Activated T-helper 9 cell treated with anti-CD3 and anti-CD28 coated beads, Interleukin-2, amount 50 U/mL, for 16 hours (primary cell): ENCODE data around the gene TYRO3.
"Not testable (repeated sequence)": the region's sequence is repeated elsewhere in the genome, so short reads cannot be mapped to it uniquely, and the experiment has no call there.

Experiments used
- DNase-seq: peaks from one replicate; pipeline ENCODE4 v3.0.0-alpha.2; 2020; ENCODE audit warnings: low read depth

TYRO3 gene

DNA sequence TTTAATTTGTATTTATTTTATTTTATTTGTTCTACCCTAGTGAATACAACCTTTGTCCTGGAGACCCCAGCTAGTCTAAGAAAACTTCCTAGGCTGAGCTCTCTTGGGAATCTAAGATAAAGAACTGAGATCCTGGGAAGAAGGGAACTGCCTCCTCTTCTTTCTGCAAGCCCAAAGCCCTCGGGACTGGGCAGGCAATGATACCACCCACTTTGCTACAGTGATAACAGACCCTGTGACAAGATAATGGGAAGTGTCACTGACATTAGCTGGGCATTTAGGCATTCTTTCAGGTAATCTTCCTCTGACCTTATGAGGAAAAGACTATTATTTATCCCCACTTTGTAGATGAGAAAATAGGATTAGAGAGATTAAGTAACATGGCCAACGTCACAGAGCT is 15.1 kb downstream of the TYRO3 start:
- DNase-seq, result no peak

GRCh38 chr15:41575282-41575681 is 16.3 kb downstream of the TYRO3 start:
- no peak for DNase-seq

GRCh38 chr15:41577863-41578735 is 19.1 kb downstream of the TYRO3 start:
- DNase-seq, result no peak

DNA sequence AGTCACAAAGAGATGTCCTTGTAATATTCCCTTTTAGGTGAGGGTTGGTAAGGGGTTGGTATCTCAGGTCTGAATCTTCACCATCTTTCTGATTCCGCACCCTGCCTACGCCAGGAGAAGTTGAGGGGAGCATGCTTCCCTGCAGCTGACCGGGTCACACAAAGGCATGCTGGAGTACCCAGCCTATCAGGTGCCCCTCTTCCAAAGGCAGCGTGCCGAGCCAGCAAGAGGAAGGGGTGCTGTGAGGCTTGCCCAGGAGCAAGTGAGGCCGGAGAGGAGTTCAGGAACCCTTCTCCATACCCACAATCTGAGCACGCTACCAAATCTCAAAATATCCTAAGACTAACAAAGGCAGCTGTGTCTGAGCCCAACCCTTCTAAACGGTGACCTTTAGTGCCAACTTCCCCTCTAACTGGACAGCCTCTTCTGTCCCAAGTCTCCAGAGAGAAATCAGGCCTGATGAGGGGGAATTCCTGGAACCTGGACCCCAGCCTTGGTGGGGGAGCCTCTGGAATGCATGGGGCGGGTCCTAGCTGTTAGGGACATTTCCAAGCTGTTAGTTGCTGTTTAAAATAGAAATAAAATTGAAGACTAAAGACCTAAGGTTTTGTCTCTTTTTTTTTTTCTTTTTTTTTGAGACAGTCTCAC is 19.8 kb downstream of the TYRO3 start:
- no peak for DNase-seq

GRCh38 chr15:41581110-41581509 is 22.1 kb downstream of the TYRO3 start:
- no peak for DNase-seq

GRCh38 chr15:41583795-41584194 is 24.8 kb downstream of the TYRO3 start:
- DNase-seq, result no peak

- no peak for DNase-seq
Observed at GRCh38 chr15:41584636-41585126, 25.7 kb downstream of the TYRO3 start.

- DNase-seq, result peak; percentile 23
Observed at GRCh38 chr15:41585127-41586047, 26.4 kb downstream of the TYRO3 start.

DNA sequence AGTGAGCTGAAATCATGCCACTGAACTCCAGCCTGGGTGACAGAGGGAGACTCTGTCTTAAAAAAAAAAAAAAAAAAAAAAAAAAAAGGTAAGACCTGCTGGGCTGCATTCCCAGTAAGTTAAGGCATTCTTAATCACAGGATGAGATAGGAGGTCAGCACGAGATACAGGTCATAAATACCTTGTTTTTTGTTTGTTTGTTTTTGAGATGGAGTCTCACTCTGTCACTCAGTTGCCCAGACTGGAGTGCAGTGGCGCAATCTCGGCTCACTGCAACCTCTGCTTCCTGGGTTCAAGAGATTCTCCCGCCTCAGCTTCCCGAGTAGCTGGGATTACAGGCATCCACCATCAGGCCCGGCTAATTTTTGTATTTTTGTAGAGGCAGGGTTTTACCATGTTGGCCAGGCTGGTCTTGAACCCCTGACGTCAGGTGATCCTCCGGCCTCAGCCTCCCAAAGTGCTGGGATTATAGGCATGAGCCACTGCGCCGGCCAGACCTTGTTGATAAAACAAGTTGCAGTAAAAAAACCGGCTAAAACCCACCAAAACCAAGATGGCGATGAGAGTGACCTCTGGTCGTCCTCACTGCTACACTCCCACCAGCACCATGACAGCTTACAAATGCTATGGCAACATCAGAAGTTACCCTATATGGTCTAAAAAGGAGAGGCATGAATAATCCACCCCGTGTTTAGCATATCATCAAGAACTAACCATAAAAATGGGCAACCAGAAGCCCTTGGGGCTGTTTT is 27.7 kb downstream of the TYRO3 start:
- not testable (repeated sequence) for DNase-seq

DNA sequence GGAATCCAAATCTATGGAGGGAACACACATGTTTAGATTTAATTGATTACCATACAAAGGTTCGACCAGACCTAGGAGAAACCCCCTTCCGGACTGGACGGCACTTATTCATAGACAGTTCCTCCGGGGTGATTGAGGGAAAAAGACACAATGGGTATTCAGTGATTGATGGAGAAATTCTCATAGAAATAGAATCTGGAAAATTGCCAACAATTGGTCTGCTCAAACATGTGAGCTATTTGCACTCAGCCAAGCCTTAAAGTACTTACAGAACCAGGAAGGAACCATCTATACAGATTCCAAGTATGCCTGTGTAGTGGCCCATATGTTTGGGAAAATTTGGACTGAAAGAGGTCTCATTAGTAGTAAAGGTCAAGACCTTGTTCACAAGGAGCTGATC is 30.0 kb downstream of the TYRO3 start:
- DNase-seq, result not testable (repeated sequence)

- DNase-seq, result not testable (repeated sequence)
Observed at GRCh38 chr15:41589571-41589970, 30.6 kb downstream of the TYRO3 start.

GRCh38 chr15:41591217-41591616 is 32.2 kb downstream of the TYRO3 start:
- not testable (repeated sequence) for DNase-seq

- not testable (repeated sequence) for DNase-seq
Observed at GRCh38 chr15:41592718-41593117, 33.7 kb downstream of the TYRO3 start.

- DNase-seq, result no peak
Observed at GRCh38 chr15:41594801-41595746, 36.1 kb downstream of the TYRO3 start.

DNA sequence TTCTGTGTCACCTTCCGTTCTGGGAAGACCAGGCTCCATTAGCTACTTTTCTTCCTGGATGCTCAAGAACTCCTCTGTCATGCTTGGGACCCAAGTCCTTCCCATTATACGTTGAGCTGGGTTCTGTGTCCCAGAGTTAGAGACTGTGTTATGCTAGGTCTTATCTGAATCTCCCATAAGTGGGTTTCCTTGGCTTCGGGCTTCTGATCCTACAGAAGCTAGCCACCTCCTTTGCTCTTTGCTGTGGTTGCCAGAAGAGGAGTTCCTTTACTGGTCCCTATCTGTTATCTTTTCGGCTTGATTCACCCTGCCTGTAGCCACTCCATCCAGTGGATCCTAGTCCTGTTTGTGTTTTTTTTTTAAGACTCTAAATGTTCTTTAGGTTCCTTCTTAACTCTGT is 38.0 kb downstream of the TYRO3 start:
- DNase-seq, result no peak

DNA sequence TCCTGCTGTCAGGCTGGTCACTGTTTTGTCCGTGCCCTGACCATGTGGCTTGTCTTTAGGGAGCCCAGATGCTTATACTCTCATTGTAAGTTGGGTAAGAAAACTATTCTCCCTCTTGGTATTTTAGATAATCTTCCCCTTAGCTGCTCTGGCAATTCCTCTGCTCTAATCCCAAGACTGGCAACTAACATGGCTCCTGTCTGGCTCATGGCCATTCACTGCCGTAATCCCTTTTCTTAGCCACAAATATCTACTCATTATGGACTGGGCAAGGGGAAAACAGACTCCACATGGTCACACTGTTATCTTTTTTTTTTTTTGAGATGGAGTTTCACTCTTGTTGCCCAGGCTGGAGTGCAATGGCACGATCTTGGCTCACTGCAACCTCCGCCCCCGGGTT is 38.8 kb downstream of the TYRO3 start:
- no peak for DNase-seq

DNA sequence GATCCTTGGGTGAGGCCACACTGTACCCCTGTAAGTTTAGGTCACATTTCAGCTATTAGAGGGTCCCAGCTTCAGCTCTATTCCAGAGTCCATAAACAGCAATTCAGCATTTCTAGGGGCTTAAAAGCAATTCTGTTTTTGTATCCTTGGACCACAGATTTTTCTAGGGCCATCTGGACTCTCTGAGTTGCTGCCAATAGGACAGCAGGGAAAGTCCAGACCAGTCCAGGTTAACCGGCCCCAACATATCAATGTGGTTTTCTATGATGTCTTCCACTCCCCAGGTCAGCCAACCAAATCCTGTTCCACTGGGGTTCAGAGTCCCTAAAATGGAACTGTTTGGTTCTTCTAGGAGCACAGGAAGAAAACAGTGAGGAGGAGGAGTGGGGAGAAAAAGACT is 40.0 kb downstream of the TYRO3 start:
- DNase-seq, result no peak

DNA sequence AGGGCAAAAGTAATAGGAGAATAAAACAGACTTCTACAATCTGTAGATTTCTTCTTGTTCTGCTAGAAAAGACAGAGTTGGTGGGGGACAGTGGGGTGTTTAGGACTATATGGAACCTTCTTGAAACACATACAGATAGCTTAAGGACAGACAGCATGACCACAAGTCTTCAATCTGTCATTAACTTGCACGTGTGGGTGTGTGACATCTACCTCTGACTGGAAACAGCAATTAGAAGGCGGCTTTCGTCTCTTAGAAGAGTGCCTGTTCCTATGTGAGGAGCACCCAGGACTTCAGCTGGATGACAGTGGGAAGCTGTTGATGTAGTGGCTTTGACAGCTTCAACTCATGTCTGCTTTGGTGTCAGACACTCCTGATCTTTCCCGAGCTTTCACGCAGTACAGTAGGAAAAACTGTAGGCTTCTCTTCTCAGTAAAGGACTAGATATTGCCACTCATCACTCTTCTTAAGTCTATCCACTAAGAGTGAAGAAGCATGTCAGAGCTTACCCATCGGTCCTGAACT is 44.5 kb downstream of the TYRO3 start:
- no peak for DNase-seq

DNA sequence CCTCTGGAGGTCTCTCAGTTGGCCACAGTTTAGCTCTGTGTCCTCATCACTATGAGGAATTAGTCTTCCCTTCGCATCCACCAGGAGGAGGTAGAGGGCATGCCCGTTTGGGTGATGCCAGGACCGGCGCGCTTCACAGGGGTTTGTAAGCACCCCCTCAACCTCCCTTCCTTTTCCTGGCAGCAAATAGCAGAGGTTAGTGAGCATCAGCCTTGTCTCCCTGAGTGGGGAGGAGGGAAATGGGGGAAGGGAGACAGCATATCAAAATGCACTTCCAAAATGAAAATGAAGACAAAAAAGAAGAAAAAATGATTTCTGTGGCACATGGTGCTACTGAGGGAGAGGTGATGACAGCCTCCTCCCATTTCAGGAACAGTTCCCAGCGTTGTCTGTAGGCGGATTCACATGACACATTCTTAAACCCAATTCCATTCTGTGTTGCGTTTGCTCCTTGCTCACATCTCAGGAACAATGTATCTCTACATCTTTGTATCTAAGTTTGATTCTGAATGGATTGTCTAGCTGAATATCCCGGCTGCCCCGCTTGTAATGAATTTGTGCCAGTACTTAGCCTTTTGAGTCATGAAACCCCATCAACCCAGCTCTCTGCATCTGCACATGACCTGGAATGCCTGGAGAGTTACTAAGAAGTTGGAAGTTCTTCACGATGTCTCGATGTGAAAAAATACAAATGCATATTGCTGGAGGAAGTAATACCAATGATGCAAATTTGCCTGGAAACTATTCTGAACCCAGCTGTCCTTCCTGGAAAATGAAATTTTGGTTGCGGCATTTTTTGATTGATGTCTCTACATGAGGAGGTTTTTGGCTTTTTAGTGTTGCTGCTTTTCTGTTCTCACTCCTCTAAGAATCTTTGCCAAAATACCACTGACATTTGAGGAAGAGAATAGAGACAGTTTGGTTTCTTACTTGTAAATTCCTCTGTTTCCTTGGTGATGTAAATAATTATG is 45.2 kb downstream of the TYRO3 start:
- peak; percentile 24 for DNase-seq
